ENCODE data around the gene C3orf33. TPM values are rescaled to one million over a fixed set of nuclear protein-coding genes. Genes with fewer than 3 reads are reported as not detected.

Gene C3orf33
- total and polyA plus RNA-seq, 2 of the 8 experiments (the other 6 are each of a cell fraction or from before 2014, with no cell fraction given): 3.4 to 4.5 TPM

GRCh38 chr3:155748611-155749365 is 57.3 kb downstream of the C3orf33 start (continued):
- TF ChIP-seq CHD7 (IDR thresholded peaks at IDR 0.05; ENCODE audit: insufficient replicate concordance, low read length) (no peak), TBP (IDR thresholded peaks at IDR 0.05; ENCODE audit: low read depth, low read length) (no peak), HDAC6 (IDR thresholded peaks at IDR 0.05; ENCODE audit: low read depth, low read length) (no peak), RNF2 (IDR thresholded peaks at IDR 0.05; ENCODE audit: borderline replicate concordance, low read depth, low read length, missing control alignments, poor library complexity, severe bottlenecking) (no peak), CHD1 (IDR thresholded peaks at IDR 0.05; ENCODE audit: low read depth, low read length) (no peak), ATF2 (IDR thresholded peaks at IDR 0.05; ENCODE audit: low read length) (no peak), KDM1A (IDR thresholded peaks at IDR 0.05; ENCODE audit: borderline replicate concordance, low read length) (no peak), PHF8 (conservative IDR thresholded peaks at IDR 0.05; ENCODE audit: low read depth, low read length) (no peak)

Measured in H1 (cell line).